Upper lobe of left lung (tissue), 6 donors: ENCODE data around the gene CLSTN1. TPM values are rescaled to one million over a fixed set of nuclear protein-coding genes. Genes with fewer than 3 reads are reported as not detected.

ENCODE experiments used
- ATAC-seq, 2 donors: fragments of 200-7000 bp; cut with Tn5 transposase; one replicate each; pipeline ENCODE4 v1.9.1; 2022; ENCODE audit warnings: mild to moderate bottlenecking in 2 of 2, moderate library complexity in 2 of 2; ENCODE audit not compliant: low FRiP score in 2 of 2
- DNase-seq, 2 donors: peaks; one replicate each; pipeline ENCODE4 v3.0.0-alpha.2; 2019 to 2020
- H3K27ac ChIP-seq, 4 donors: fragments of 200-600 bp; sonication (generic); one replicate each; pipeline ENCODE4 v1.5.1; 2016 to 2019
- H3K27me3 ChIP-seq, 4 donors: fragments of 200-600 bp; sonication (generic); one replicate each; pipeline ENCODE4 v1.5.1; 2017 to 2019
- H3K36me3 ChIP-seq, 4 donors: fragments of 200-600 bp; sonication (generic); one replicate each; pipeline ENCODE4 v1.5.1; 2016 to 2019
- H3K4me1 ChIP-seq, 4 donors: fragments of 200-600 bp; sonication (generic); one replicate each; pipeline ENCODE4 v1.5.1; 2018 to 2019
- H3K4me3 ChIP-seq, 4 donors: fragments of 200-600 bp; sonication (generic); one replicate each; pipeline ENCODE4 v1.5.1; 2017 to 2019; ENCODE audit warnings: mild to moderate bottlenecking in 2 of 4, moderate library complexity in 1 of 4
- H3K9me3 ChIP-seq, 4 donors: fragments of 200-600 bp; sonication (generic); one replicate each; pipeline ENCODE4 v1.5.1; 2018 to 2019
- CTCF ChIP-seq, 6 experiments: fragments of 450-650 bp in 4 of 6; fragments of 200-600 bp in 2 of 6; sonication (generic) in 2 of 6; IDR thresholded peaks; one replicate each; pipeline ENCODE4 v1.5.1; 2016 to 2019; ENCODE audit warnings: antibody characterized with exemption in 6 of 6
- EP300 ChIP-seq, 4 donors: sonication (generic); formaldehyde crosslinking; IDR thresholded peaks; one replicate each; pipeline ENCODE4 v1.5.1; 2017; ENCODE audit warnings: antibody characterized with exemption in 4 of 4, control low read depth in 2 of 4
- POLR2A ChIP-seq, 4 donors: fragments of 450-650 bp; IDR thresholded peaks; one replicate each; pipeline ENCODE4 v1.5.1; 2016 to 2017; ENCODE audit warnings: antibody characterized with exemption in 4 of 4, mild to moderate bottlenecking in 2 of 4
- POLR2AphosphoS5 ChIP-seq, 2 donors: sonication (generic); formaldehyde crosslinking; IDR thresholded peaks; one replicate each; pipeline ENCODE4 v1.5.1; 2017; ENCODE audit warnings: antibody characterized with exemption in 2 of 2
- WGBS, 2 donors: methylation state at CpG; one replicate each; pipeline ENCODE4 v1.1.5; 2017 to 2018; 5-methylcytosine and 5-hydroxymethylcytosine counted together
- total RNA-seq, 6 donors: library from RNA; depleted of rRNA in 4 of 6; stranded (reverse); fragments of >200 nt in 4 of 6; gene quantifications; one replicate each; pipeline versions ENCODE4 v1.1.0 to v1.2.1, GENCODE V29; 2016 to 2021
- donor health status: DM: no; HTN: no; CAD: no; lungs with moderate emphysema.
- donor health status: DM: no; HTN: yes; CAD: no; lungs with severe emphysema.

CLSTN1 gene
- total RNA-seq, 6 donors from 2014 or later: 35.6 to 82.7 (median 59.5) TPM

- 90 to 92% methylated on average over 3 of the region's 3 CpGs for WGBS, 2 donors
- TF ChIP-seq POLR2A (IDR thresholded peaks at IDR 0.05) (no peak), CTCF (IDR thresholded peaks at IDR 0.05) (no peak)
- Histone ChIP-seq H3K27me3 (no peaks in the 10 kb centered on the region), H3K27ac (no peak overlapping the region), H3K4me1 (peaks cover 6 to 32% (median 9%) of the 10 kb centered on the region in 4 donors), H3K36me3 (no peaks in the 10 kb centered on the region), H3K9me3 (no peaks in the 10 kb centered on the region), H3K4me3 (no peak overlapping the region)
- DNase-seq: no peak
- no peak for ATAC-seq
Measured at GRCh38 chr1:9840176-9840575, 16.4 kb upstream of the CLSTN1 start.

GRCh38 chr1:9838946-9839345 lies 15.2 kb upstream of the CLSTN1 start:
- 85 to 92% methylated on average over 9 to 10 of the region's 10 CpGs for WGBS, 2 donors
- Histone ChIP-seq H3K4me3 (no peak overlapping the region), H3K36me3 (no peaks in the 10 kb centered on the region), H3K27ac (no peak overlapping the region), H3K27me3 (no peaks in the 10 kb centered on the region), H3K4me1 (peaks cover 6 to 26% (median 10%) of the 10 kb centered on the region in 4 donors), H3K9me3 (no peaks in the 10 kb centered on the region)
- no peak for ATAC-seq
- TF ChIP-seq POLR2A (IDR thresholded peaks at IDR 0.05): no peak
- TF ChIP-seq CTCF (IDR thresholded peaks at IDR 0.05): no peak
- TF ChIP-seq POLR2AphosphoS5 (IDR thresholded peaks at IDR 0.05): no peak
- TF ChIP-seq EP300 (IDR thresholded peaks at IDR 0.05): no peak
- DNase-seq: no peak

GRCh38 chr1:9836632-9836960 lies 12.8 kb upstream of the CLSTN1 start:
- H3K27ac ChIP-seq: no peak overlapping the region
- H3K36me3 ChIP-seq: no peaks in the 10 kb centered on the region
- no peaks in the 10 kb centered on the region for H3K9me3 ChIP-seq
- TF ChIP-seq EP300 (IDR thresholded peaks at IDR 0.05): no peak
- H3K4me3 ChIP-seq: no peak overlapping the region
- 83 to 87% methylated on average over 4 to 5 of the region's 5 CpGs for WGBS, 2 donors
- no peaks in the 10 kb centered on the region for H3K27me3 ChIP-seq
- H3K4me1 ChIP-seq: peaks cover 0 to 11% (median 4%) of the 10 kb centered on the region in 4 donors
- DNase-seq: no peak
- no peak for ATAC-seq

GRCh38 chr1:9835758-9836631 lies 12.2 kb upstream of the CLSTN1 start:
- TF ChIP-seq POLR2A (IDR thresholded peaks at IDR 0.05): no peak
- TF ChIP-seq POLR2AphosphoS5 (IDR thresholded peaks at IDR 0.05): no peak
- peak overlapping the region in 1 of 4 donors; percentile 16 for H3K27ac ChIP-seq

GRCh38 chr1:9835404-9835757 lies 11.6 kb upstream of the CLSTN1 start:
- WGBS, 2 donors: 60 to 65% methylated on average over 9 of the region's 9 CpGs
- no peak for TF ChIP-seq POLR2AphosphoS5 (IDR thresholded peaks at IDR 0.05)
- no peak for TF ChIP-seq CTCF (IDR thresholded peaks at IDR 0.05)
- no peak for TF ChIP-seq EP300 (IDR thresholded peaks at IDR 0.05)
- TF ChIP-seq POLR2A (IDR thresholded peaks at IDR 0.05): no peak
- Histone ChIP-seq H3K36me3 (no peaks in the 10 kb centered on the region), H3K4me3 (no peak overlapping the region), H3K27me3 (no peaks in the 10 kb centered on the region), H3K4me1 (peaks cover 0 to 11% (median 4%) of the 10 kb centered on the region in 4 donors), H3K9me3 (no peaks in the 10 kb centered on the region), H3K27ac (peak overlapping the region in 1 of 4 donors; percentile 16)
- DNase-seq (no peak), ATAC-seq (no peak)

More at GRCh38 chr1:9835758-9836631, 12.2 kb upstream of the CLSTN1 start:
- DNase-seq (peak in 1 of 2 donors; percentile 52), ATAC-seq (peak; percentile 29 to 78)
- no peak overlapping the region for H3K4me3 ChIP-seq
- H3K27me3 ChIP-seq: no peaks in the 10 kb centered on the region
- no peaks in the 10 kb centered on the region for H3K36me3 ChIP-seq
- H3K4me1 ChIP-seq: peaks cover 0 to 11% (median 4%) of the 10 kb centered on the region in 4 donors
- WGBS, 2 donors: 42 to 46% methylated on average over 12 of the region's 15 CpGs
- H3K9me3 ChIP-seq: no peaks in the 10 kb centered on the region

GRCh38 chr1:9833632-9834031 lies 9.9 kb upstream of the CLSTN1 start:
- no peaks in the 10 kb centered on the region for H3K27me3 ChIP-seq
- ATAC-seq: no peak
- DNase-seq: no peak
- H3K4me3 ChIP-seq: no peak overlapping the region
- 83 to 86% methylated on average over 3 of the region's 3 CpGs for WGBS, 2 donors
- H3K4me1 ChIP-seq: peaks cover 0 to 11% (median 4%) of the 10 kb centered on the region in 4 donors
- TF ChIP-seq CTCF (IDR thresholded peaks at IDR 0.05) (no peak), POLR2AphosphoS5 (IDR thresholded peaks at IDR 0.05) (no peak), POLR2A (IDR thresholded peaks at IDR 0.05) (no peak), EP300 (IDR thresholded peaks at IDR 0.05) (no peak)
- H3K9me3 ChIP-seq: no peaks in the 10 kb centered on the region
- H3K36me3 ChIP-seq: no peaks in the 10 kb centered on the region
- no peak overlapping the region for H3K27ac ChIP-seq
